Suprapubic skin (tissue), 4 donors: Measurements from ENCODE around the gene CNTF.

Experiments used
- CTCF ChIP-seq, 2 donors: fragments of 200-600 bp in 1 of 2; fragments of 450-650 bp in 1 of 2; sonication (generic) in 1 of 2; IDR thresholded peaks; one replicate each; pipeline ENCODE4 v1.5.1; 2016 to 2019; ENCODE audit warnings: antibody characterized with exemption in 2 of 2, mild to moderate bottlenecking in 1 of 2, moderate library complexity in 1 of 2
- EP300 ChIP-seq: sonication (generic); formaldehyde crosslinking; IDR thresholded peaks from one replicate; pipeline ENCODE4 v1.6.1; 2017; ENCODE audit warnings: antibody characterized with exemption
- POLR2A ChIP-seq, 2 donors: fragments of 450-650 bp; IDR thresholded peaks; one replicate each; pipeline ENCODE4 v1.6.1; 2017; ENCODE audit warnings: antibody characterized with exemption in 2 of 2, mild to moderate bottlenecking in 2 of 2, moderate library complexity in 2 of 2
- POLR2AphosphoS5 ChIP-seq, 3 donors: sonication (generic); formaldehyde crosslinking; IDR thresholded peaks; one replicate each; pipeline ENCODE4 v1.6.1; 2017; ENCODE audit warnings: antibody characterized with exemption in 3 of 3

- TF ChIP-seq CTCF (IDR thresholded peaks at IDR 0.05), result no peak
- TF ChIP-seq POLR2A (IDR thresholded peaks at IDR 0.05), result no peak
- TF ChIP-seq POLR2AphosphoS5 (IDR thresholded peaks at IDR 0.05), result no peak
- no peak for TF ChIP-seq EP300
Measured at GRCh38 chr11:58658623-58659022, 36.2 kb downstream of the CNTF start.
